K562 (cell line): Measurements from ENCODE around the gene ICAM1. TPM values are rescaled to one million over a fixed set of nuclear protein-coding genes. Genes with fewer than 3 reads are reported as not detected.

ENCODE experiments used
- ARNT ChIP-seq, 2 experiments: fragments of 450-650 bp; IDR thresholded peaks; 2 replicates each; pipeline ENCODE4 v1.6.1; 2016; ENCODE audit warnings: mild to moderate bottlenecking in 1 of 2
- CREM ChIP-seq: IDR thresholded peaks from 2 replicates; pipeline ENCODE4 v1.6.1; 2014; ENCODE audit warnings: antibody characterized with exemption, low read depth
- GATA2 ChIP-seq: sonication (generic); formaldehyde crosslinking; IDR thresholded peaks from 2 replicates; pipeline ENCODE4 v1.4.0; 2020; ENCODE audit warnings: mild to moderate bottlenecking, missing genetic modification reagents
- KDM4B ChIP-seq, 2 experiments: fragments of 450-650 bp in 1 of 2; sonication (generic) in 1 of 2; IDR thresholded peaks; 2 replicates each; pipeline ENCODE4 v1.6.1; 2016 to 2017; ENCODE audit warnings: borderline replicate concordance in 2 of 2, antibody characterized with exemption in 1 of 2, low read depth in 1 of 2, mild to moderate bottlenecking in 1 of 2
- KLF10 ChIP-seq: fragments of 250-450 bp; sonication (Bioruptor Pico); IDR thresholded peaks from 2 replicates; pipeline ENCODE4 v1.6.1; 2021; ENCODE audit warnings: matching md5 sums
- PHTF2 ChIP-seq: fragments of 250-450 bp; sonication (Bioruptor Pico); IDR thresholded peaks from 2 replicates; pipeline ENCODE4 v1.5.0; 2021; ENCODE audit warnings: mild to moderate bottlenecking
- POLR2H ChIP-seq: IDR thresholded peaks from 2 replicates; pipeline ENCODE4 v1.6.1; 2016; ENCODE audit warnings: missing genetic modification characterization, low read depth, mild to moderate bottlenecking, control low read depth, missing compliant biosample characterization, moderate library complexity
- POLR3A ChIP-seq: IDR thresholded peaks from 2 replicates; pipeline ENCODE4 v1.6.1; 2011; ENCODE audit warnings: borderline replicate concordance, mild to moderate bottlenecking, moderate library complexity; ENCODE audit not compliant: insufficient read length, insufficient read depth; ENCODE audit errors: extremely low read depth
- SNRNP70 ChIP-seq: fragments of 200-400 bp; formaldehyde crosslinking; optimal IDR thresholded peaks from 2 replicates; pipeline ENCODE3; 2017; ENCODE audit warnings: low read depth, low read length
- SREBF2 ChIP-seq: sonication (generic); formaldehyde crosslinking; IDR thresholded peaks from 2 replicates; pipeline ENCODE4 v1.4.0; 2020; ENCODE audit warnings: mild to moderate bottlenecking, missing genetic modification reagents
- ZNF444 ChIP-seq: fragments of 250-450 bp; sonication (Bioruptor Pico); IDR thresholded peaks from 2 replicates; pipeline ENCODE4 v1.4.0; 2020; ENCODE audit warnings: mild to moderate bottlenecking, moderate library complexity
- ZNF551 ChIP-seq: fragments of 250-450 bp; sonication (Bioruptor Pico); IDR thresholded peaks from 2 replicates; pipeline ENCODE4 v1.5.0; 2021; ENCODE audit warnings: mild to moderate bottlenecking, moderate library complexity
- ZNF707 ChIP-seq: fragments of 250-450 bp; sonication (Bioruptor Pico); conservative IDR thresholded peaks from 2 replicates; pipeline ENCODE4 v1.8.0; 2022; ENCODE audit warnings: inconsistent platforms, mild to moderate bottlenecking, moderate library complexity
- polyA plus RNA-seq, 8 experiments: library from polyadenylated mRNA; depleted of rRNA in 4 of 8; stranded (reverse) in 5 of 8; unstranded in 3 of 8; fragments of >200 nt; fragmentation: Nextera tagmentation in 2 of 8; fragmentation: Illumina TruSeq in 1 of 8; extraction: Ambion mirVana in 2 of 8; extraction: Trizol in 1 of 8; gene quantifications; 2 replicates each; pipeline versions ENCODE4 v1.2.1 to v1.2.3, GENCODE V29; 2011 to 2014; ENCODE audit warnings: inconsistent platforms in 1 of 8, missing spikeins in 1 of 8
- total RNA-seq, 7 experiments: library from RNA; depleted of rRNA in 6 of 7; stranded (reverse); fragments of >200 nt in 6 of 7; fragmentation: Illumina TruSeq in 2 of 7; extraction: Trizol in 2 of 7; gene quantifications; 2 replicates each; pipeline versions ENCODE4 v1.2.1 to v1.2.3, GENCODE V29; 2011 to 2021; ENCODE audit warnings: low replicate concordance in 1 of 7
- TF ChIP-seq, protein P1 (sequence below): fragments of 450-650 bp; formaldehyde crosslinking; IDR thresholded peaks from 2 replicates; pipeline ENCODE4 v1.4.0; 2020; ENCODE audit warnings: mild to moderate bottlenecking, moderate library complexity
- TF ChIP-seq, protein P2 (sequence below), 2 experiments: fragments of 450-650 bp in 1 of 2; sonication (generic) in 1 of 2; formaldehyde crosslinking in 1 of 2; IDR thresholded peaks in 1 of 2; conservative IDR thresholded peaks in 1 of 2; 2 replicates each; pipeline versions ENCODE4 v1.6.1 to v1.8.1; 2016 to 2023; ENCODE audit warnings: mild to moderate bottlenecking in 2 of 2, moderate library complexity in 2 of 2, inconsistent platforms in 1 of 2, missing genetic modification reagents in 1 of 2
- TF ChIP-seq, protein P3 (sequence below): fragments of 250-450 bp; sonication (Bioruptor Pico); IDR thresholded peaks from 2 replicates; pipeline ENCODE4 v1.5.0; 2021; ENCODE audit warnings: mild to moderate bottlenecking, borderline replicate concordance
- TF ChIP-seq, protein P4 (sequence below): fragments of 250-450 bp; sonication (Bioruptor Pico); IDR thresholded peaks from 2 replicates; pipeline ENCODE4 v1.8.0; 2021; ENCODE audit warnings: moderate library complexity, mild to moderate bottlenecking, inconsistent platforms
- TF ChIP-seq, protein P5 (sequence below): conservative IDR thresholded peaks from 2 replicates; pipeline ENCODE4 v1.6.1; 2011; ENCODE audit warnings: low read depth, mild to moderate bottlenecking, low read length; ENCODE audit not compliant: control insufficient read depth
- TF ChIP-seq, protein P6 (sequence below): sonication (generic); formaldehyde crosslinking; IDR thresholded peaks from 2 replicates; pipeline ENCODE4 v1.9.0; 2022; ENCODE audit warnings: mild to moderate bottlenecking, missing genetic modification reagents

Gene ICAM1
- total and polyA plus RNA-seq, 9 of the 15 experiments (the other 6 are each of a cell fraction or from before 2014, with no cell fraction given), result 2.3 to 24.4 (median 13.4) TPM

DNA sequence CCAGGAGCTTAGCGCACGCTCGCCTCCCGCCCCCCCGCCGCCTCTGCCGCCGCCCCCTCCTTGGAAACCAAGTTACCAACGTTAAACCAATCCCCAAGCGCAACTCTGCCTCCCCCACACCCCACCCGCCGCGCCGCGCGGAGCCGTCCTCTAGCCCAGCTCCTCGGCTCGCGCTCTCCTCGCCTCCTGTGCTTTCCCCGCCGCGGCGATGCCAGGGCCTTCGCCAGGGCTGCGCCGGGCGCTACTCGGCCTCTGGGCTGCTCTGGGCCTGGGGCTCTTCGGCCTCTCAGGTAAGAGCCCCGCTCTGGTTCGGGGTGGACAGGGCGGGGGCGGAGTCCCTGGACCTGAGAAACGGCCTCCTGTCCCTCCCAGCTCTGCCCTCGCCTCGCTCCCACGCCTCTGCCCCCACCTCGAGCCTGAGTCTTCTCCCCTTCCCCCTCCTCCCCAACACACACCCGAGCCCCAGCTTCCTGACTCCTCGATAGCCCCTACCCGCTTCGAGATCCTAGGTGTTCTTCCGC is 19.0 kb downstream of the ICAM1 start, which contains the start of gene ICAM5 (continued):
- TF ChIP-seq GATA2 (CRISPR knock-in tag), result peak; percentile 4; the same call in 1 of the 2 replicates
- no peak for TF ChIP-seq PHTF2 (CRISPR knock-in tag)
- TF ChIP-seq, protein P1, sequence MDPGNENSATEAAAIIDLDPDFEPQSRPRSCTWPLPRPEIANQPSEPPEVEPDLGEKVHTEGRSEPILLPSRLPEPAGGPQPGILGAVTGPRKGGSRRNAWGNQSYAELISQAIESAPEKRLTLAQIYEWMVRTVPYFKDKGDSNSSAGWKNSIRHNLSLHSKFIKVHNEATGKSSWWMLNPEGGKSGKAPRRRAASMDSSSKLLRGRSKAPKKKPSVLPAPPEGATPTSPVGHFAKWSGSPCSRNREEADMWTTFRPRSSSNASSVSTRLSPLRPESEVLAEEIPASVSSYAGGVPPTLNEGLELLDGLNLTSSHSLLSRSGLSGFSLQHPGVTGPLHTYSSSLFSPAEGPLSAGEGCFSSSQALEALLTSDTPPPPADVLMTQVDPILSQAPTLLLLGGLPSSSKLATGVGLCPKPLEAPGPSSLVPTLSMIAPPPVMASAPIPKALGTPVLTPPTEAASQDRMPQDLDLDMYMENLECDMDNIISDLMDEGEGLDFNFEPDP, result no peak
- peak; percentile 14 to 20; a peak in 1 of 4 replicates for TF ChIP-seq ARNT (IDR thresholded peaks at IDR 0.05)
- no peak for TF ChIP-seq POLR2H
- no peak for TF ChIP-seq POLR3A
- no peak for TF ChIP-seq ZNF707 (CRISPR knock-in tag)
- TF ChIP-seq, protein P2, sequence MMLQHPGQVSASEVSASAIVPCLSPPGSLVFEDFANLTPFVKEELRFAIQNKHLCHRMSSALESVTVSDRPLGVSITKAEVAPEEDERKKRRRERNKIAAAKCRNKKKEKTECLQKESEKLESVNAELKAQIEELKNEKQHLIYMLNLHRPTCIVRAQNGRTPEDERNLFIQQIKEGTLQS (IDR thresholded peaks at IDR 0.05), result no peak
- TF ChIP-seq, protein P2 (CRISPR knock-in tag; conservative IDR thresholded peaks at IDR 0.05), result no peak
- TF ChIP-seq ZNF551 (CRISPR knock-in tag), result no peak
- no peak for TF ChIP-seq ZNF444
- TF ChIP-seq SREBF2 (CRISPR knock-in tag), result no peak
- TF ChIP-seq KDM4B (IDR thresholded peaks at IDR 0.05; ENCODE audit: borderline replicate concordance in 2 of 2, low read depth in 1 of 2), result no peak
- TF ChIP-seq KLF10 (CRISPR knock-in tag), result no peak
- TF ChIP-seq, protein P3, sequence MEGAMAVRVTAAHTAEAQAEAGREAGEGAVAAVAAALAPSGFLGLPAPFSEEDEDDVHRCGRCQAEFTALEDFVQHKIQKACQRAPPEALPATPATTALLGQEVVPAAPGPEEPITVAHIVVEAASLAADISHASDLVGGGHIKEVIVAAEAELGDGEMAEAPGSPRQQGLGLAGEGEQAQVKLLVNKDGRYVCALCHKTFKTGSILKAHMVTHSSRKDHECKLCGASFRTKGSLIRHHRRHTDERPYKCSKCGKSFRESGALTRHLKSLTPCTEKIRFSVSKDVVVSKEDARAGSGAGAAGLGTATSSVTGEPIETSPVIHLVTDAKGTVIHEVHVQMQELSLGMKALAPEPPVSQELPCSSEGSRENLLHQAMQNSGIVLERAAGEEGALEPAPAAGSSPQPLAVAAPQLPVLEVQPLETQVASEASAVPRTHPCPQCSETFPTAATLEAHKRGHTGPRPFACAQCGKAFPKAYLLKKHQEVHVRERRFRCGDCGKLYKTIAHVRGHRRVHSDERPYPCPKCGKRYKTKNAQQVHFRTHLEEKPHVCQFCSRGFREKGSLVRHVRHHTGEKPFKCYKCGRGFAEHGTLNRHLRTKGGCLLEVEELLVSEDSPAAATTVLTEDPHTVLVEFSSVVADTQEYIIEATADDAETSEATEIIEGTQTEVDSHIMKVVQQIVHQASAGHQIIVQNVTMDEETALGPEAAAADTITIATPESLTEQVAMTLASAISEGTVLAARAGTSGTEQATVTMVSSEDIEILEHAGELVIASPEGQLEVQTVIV (CRISPR knock-in tag), result no peak
- TF ChIP-seq, protein P4, sequence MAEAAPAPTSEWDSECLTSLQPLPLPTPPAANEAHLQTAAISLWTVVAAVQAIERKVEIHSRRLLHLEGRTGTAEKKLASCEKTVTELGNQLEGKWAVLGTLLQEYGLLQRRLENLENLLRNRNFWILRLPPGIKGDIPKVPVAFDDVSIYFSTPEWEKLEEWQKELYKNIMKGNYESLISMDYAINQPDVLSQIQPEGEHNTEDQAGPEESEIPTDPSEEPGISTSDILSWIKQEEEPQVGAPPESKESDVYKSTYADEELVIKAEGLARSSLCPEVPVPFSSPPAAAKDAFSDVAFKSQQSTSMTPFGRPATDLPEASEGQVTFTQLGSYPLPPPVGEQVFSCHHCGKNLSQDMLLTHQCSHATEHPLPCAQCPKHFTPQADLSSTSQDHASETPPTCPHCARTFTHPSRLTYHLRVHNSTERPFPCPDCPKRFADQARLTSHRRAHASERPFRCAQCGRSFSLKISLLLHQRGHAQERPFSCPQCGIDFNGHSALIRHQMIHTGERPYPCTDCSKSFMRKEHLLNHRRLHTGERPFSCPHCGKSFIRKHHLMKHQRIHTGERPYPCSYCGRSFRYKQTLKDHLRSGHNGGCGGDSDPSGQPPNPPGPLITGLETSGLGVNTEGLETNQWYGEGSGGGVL (CRISPR knock-in tag), result no peak
- TF ChIP-seq, protein P5, sequence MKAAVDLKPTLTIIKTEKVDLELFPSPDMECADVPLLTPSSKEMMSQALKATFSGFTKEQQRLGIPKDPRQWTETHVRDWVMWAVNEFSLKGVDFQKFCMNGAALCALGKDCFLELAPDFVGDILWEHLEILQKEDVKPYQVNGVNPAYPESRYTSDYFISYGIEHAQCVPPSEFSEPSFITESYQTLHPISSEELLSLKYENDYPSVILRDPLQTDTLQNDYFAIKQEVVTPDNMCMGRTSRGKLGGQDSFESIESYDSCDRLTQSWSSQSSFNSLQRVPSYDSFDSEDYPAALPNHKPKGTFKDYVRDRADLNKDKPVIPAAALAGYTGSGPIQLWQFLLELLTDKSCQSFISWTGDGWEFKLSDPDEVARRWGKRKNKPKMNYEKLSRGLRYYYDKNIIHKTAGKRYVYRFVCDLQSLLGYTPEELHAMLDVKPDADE, result no peak
- TF ChIP-seq, protein P6, sequence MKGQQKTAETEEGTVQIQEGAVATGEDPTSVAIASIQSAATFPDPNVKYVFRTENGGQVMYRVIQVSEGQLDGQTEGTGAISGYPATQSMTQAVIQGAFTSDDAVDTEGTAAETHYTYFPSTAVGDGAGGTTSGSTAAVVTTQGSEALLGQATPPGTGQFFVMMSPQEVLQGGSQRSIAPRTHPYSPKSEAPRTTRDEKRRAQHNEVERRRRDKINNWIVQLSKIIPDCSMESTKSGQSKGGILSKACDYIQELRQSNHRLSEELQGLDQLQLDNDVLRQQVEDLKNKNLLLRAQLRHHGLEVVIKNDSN (CRISPR knock-in tag), result no peak
- no peak for TF ChIP-seq SNRNP70
- no peak for TF ChIP-seq CREM
